Smooth muscle cell of the pulmonary artery (primary cell): Measurements from ENCODE around the gene ARHGDIG. TPM values are rescaled to one million over a fixed set of nuclear protein-coding genes. Genes with fewer than 3 reads are reported as not detected.

Source experiments
- total RNA-seq: library from RNA; depleted of rRNA; stranded (reverse); fragments of >200 nt; gene quantifications from 2 replicates; pipeline ENCODE4 v1.2.3, GENCODE V29; 2014

ARHGDIG gene
- total RNA-seq, result 1.1 and 1.4 TPM in 2 replicates

DNA sequence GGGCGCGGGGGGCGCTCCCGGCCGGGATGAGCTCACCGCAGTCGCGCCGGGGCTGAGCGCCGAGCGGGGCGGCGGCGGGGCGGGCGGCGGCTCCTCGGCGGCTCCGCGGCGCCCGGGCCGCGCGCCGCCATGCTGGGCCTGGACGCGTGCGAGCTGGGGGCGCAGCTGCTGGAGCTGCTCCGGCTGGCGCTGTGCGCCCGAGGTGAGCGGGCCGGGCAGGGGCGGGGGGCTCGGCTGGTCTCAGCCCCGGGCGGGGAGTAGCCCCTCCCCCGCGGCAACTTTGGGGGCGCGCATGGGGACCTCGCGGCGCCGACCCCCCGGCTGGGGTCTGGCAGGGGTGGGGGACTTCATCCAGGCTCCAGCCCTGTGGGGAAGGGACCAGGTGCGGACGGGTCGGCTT lies at the start of gene ARHGDIG:
Gene ARHGDIG (plus strand): TSS at position 40 of the 400 bp plus-strand sequence. CDS start 90 bp downstream, at position 130.

DNA sequence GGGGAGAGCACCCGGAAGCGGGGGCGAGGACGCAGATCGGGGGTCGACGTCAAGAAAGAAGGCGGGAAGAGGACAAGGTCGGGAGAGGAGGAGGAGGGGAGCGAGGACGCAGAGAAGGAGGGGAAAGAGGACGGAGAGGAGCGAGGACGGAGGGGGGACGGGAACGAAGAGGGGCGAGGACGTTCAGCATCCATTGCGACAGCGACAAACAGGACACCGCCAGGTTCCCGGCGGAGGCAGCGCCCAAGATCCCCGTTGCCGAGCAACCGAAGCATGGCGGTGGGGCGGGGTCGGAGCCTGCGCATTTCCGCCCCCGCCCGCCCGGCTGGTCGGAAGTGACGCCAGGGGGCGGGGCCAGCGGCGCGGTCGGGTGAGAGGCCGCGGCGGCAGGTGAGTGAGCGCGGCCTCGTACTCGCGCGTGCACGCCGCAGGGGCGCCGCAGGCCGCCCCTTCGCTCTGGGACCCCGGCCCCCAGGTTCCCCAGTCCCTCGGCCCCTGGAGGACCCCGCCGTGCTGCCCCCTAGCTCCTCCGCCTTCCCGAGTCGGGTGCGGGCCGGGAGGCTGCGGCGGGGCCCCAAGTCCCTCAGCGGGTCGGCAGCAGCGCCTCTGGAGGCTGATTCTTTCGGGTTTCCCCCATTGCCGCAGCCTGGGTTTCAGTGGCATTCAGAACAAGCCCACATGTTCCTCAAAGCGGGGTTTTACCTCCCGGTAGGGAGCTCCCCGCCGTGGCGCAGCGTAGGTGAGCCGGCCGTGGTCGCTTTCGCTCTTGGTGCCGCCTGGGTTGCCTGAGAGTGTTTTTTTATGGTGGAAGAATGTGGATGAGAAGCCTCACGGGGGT lies 45.7 kb upstream of the ARHGDIG start, which contains the start of gene FAM234A:
Gene FAM234A (plus strand): TSS at position 354 of the 838 bp plus-strand sequence. CDS start 19,593 bp downstream, outside the sequence.

DNA sequence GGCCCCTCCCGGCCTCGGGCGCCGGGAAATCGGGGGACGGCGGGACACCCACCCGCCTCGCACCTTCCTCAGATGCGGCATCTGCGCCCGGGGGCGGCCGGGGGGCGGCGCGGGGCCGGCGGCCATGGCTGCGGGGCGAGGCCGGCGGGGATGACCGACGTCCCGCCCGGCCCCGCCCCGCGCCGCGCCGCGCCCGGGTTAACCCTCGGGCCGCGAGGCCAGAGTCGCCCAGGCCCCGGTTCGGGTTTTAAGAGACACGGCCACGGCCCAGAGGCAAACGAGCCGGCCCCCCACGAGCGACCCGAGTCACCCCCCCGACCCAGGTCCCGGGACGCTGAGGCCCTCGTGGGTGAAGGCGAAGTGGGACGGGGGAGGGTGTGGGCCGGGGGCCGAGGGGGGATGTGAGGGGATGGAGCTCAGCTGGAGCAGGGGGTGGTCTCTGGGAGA lies 4.6 kb upstream of the ARHGDIG start, which contains the start of gene RGS11:
Gene RGS11 (minus strand): TSS at position 159 of the 447 bp plus-strand sequence. CDS start 33 bp downstream, at position 126.

DNA sequence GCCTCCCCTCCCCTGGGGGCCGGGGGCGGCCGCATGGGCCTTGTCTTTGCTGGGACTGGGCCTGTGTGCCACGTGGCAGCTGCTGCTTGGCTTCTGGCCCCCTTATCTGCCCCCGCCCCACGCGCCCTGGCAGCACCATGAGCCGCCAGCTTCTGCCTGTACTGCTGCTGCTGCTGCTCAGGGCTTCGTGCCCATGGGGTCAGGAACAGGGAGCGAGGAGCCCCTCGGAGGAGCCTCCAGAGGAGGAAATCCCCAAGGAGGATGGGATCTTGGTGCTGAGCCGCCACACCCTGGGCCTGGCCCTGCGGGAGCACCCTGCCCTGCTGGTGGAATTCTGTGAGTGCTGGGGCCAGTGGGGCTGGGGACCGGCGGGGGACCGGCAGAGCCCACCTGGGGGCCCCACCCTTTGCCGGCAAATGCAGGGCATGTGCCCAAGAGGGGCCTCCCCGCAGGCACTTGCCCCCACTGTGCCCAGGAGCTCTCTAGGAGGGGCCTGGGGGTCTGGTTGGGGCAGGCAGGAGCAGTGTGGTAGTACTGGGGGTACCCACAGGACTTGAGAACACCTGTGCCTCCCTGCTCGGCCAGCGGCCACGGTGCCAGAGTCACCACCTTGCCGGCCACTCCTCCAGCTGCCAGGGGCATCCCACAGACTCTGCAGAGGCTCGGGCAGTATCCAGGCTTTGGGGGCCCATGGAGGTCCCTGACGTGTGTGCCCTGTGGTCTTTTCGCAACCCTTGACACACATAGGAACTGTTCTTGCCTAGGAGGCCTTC lies 2.8 kb downstream of the ARHGDIG start, which contains the start of gene PDIA2:
Gene PDIA2 (plus strand): TSS at position 132 of the 773 bp plus-strand sequence. CDS start 6 bp downstream, at position 138.

Other genes with a start within 250 kb of the ARHGDIG start
- 2.3 and 4.3 TPM in 2 replicates for gene POLR3K, start 227.0 kb upstream of the ARHGDIG start, total RNA-seq
- gene SNRNP25, start 226.8 kb upstream of the ARHGDIG start, total RNA-seq, result 13.2 and 13.9 TPM in 2 replicates
- gene RHBDF1, start 208.0 kb upstream of the ARHGDIG start, total RNA-seq, result 67.0 and 69.4 TPM in 2 replicates
- gene MPG, start 202.4 kb upstream of the ARHGDIG start, total RNA-seq, result 130 and 148 TPM in 2 replicates
- gene NPRL3, start 141.9 kb upstream of the ARHGDIG start, total RNA-seq, result 13.4 and 18.5 TPM in 2 replicates
- not detected in 2 replicates for gene HBZ, start 127.9 kb upstream of the ARHGDIG start, total RNA-seq
- not detected in 2 replicates for gene HBM, start 114.6 kb upstream of the ARHGDIG start, total RNA-seq
- not detected in 2 replicates for gene HBA2, start 107.7 kb upstream of the ARHGDIG start, total RNA-seq
- not detected in 2 replicates for gene HBA1, start 103.9 kb upstream of the ARHGDIG start, total RNA-seq
- not detected in 2 replicates for gene HBQ1, start 100.1 kb upstream of the ARHGDIG start, total RNA-seq
- gene LUC7L, start 51.1 kb upstream of the ARHGDIG start, total RNA-seq, result 25.8 and 31.5 TPM in 2 replicates
- 171 and 191 TPM in 2 replicates for gene FAM234A, start 45.8 kb upstream of the ARHGDIG start, total RNA-seq
- gene RGS11, start 4.6 kb upstream of the ARHGDIG start, total RNA-seq, result 4.0 and 6.3 TPM in 2 replicates
- gene PDIA2, start 2.6 kb downstream of the ARHGDIG start, total RNA-seq, result 1.6 and 1.7 TPM in 2 replicates
- gene AXIN1, start 72.1 kb downstream of the ARHGDIG start, total RNA-seq, result 20.3 and 26.9 TPM in 2 replicates
- gene MRPL28, start 89.9 kb downstream of the ARHGDIG start, total RNA-seq, result 37.6 and 39.2 TPM in 2 replicates
- 64.9 and 113 TPM in 2 replicates for gene PGAP6, start 101.4 kb downstream of the ARHGDIG start, total RNA-seq
- 81.9 and 94.9 TPM in 2 replicates for gene NME4, start 116.6 kb downstream of the ARHGDIG start, total RNA-seq
- 11.5 and 12.5 TPM in 2 replicates for gene DECR2, start 121.3 kb downstream of the ARHGDIG start, total RNA-seq
- gene RAB11FIP3, start 145.1 kb downstream of the ARHGDIG start, total RNA-seq, result 31.0 and 38.4 TPM in 2 replicates
- gene CAPN15, start 247.1 kb downstream of the ARHGDIG start, total RNA-seq, result 28.5 and 48.7 TPM in 2 replicates